ENCODE measurements around the gene HERC2.
"Not testable (repeated sequence)": the region's sequence is repeated elsewhere in the genome, so short reads cannot be mapped to it uniquely, and the experiment has no call there.

HERC2 gene

GRCh38 chr15:28167042-28167441 is 154.9 kb downstream of the HERC2 start:
- Histone ChIP-seq H3K36me3 (ENCODE audit: insufficient read depth, low read length) (peaks cover 62% of the 10 kb centered on the region), H3K4me3 (ENCODE audit: low read length) (no peak overlapping the region), H3K4me2 (ENCODE audit: low read length) (no peak overlapping the region), H3K9ac (ENCODE audit: low read depth, low read length) (no peak overlapping the region), H3K27me3 (ENCODE audit: control insufficient read depth, insufficient read depth, low read length) (no peaks in the 10 kb centered on the region), H3K4me1 (ENCODE audit: control insufficient read depth, insufficient read depth, low read length) (no peaks in the 10 kb centered on the region), H3K9me3 (replicated peaks; ENCODE audit: low read length) (no peaks in the 10 kb centered on the region)

- H3K4me1 ChIP-seq (ENCODE audit: control insufficient read depth, insufficient read depth, low read length): no peaks in the 10 kb centered on the region
- no peaks in the 10 kb centered on the region for H3K27me3 ChIP-seq (ENCODE audit: control insufficient read depth, insufficient read depth, low read length)
- no peak overlapping the region for H3K4me2 ChIP-seq (ENCODE audit: low read length)
- H3K9ac ChIP-seq (ENCODE audit: low read depth, low read length): no peak overlapping the region
- no peak overlapping the region for H3K4me3 ChIP-seq (ENCODE audit: low read length)
- peaks cover 67% of the 10 kb centered on the region for H3K36me3 ChIP-seq (ENCODE audit: insufficient read depth, low read length)
- H3K9me3 ChIP-seq (replicated peaks; ENCODE audit: low read length): no peaks in the 10 kb centered on the region
Observed at GRCh38 chr15:28165791-28166190, 156.2 kb downstream of the HERC2 start.

- no peak overlapping the region for H3K4me2 ChIP-seq (ENCODE audit: low read length)
- no peaks in the 10 kb centered on the region for H3K4me1 ChIP-seq (ENCODE audit: control insufficient read depth, insufficient read depth, low read length)
- H3K9ac ChIP-seq (ENCODE audit: low read depth, low read length): no peak overlapping the region
- no peaks in the 10 kb centered on the region for H3K27me3 ChIP-seq (ENCODE audit: control insufficient read depth, insufficient read depth, low read length)
- H3K9me3 ChIP-seq (replicated peaks; ENCODE audit: low read length): no peaks in the 10 kb centered on the region
- H3K36me3 ChIP-seq (ENCODE audit: insufficient read depth, low read length): peaks cover 63% of the 10 kb centered on the region
- no peak overlapping the region for H3K4me3 ChIP-seq (ENCODE audit: low read length)
Observed at GRCh38 chr15:28164876-28165275, 157.1 kb downstream of the HERC2 start.

GRCh38 chr15:28154283-28154682 is 167.7 kb downstream of the HERC2 start:
- Histone ChIP-seq H3K4me2 (ENCODE audit: low read length) (no peak overlapping the region), H3K9me3 (replicated peaks; ENCODE audit: low read length) (no peaks in the 10 kb centered on the region), H3K36me3 (ENCODE audit: insufficient read depth, low read length) (peaks cover 9% of the 10 kb centered on the region), H3K27me3 (ENCODE audit: control insufficient read depth, insufficient read depth, low read length) (no peaks in the 10 kb centered on the region), H3K4me3 (ENCODE audit: low read length) (no peak overlapping the region), H3K4me1 (ENCODE audit: control insufficient read depth, insufficient read depth, low read length) (no peaks in the 10 kb centered on the region), H3K9ac (ENCODE audit: low read depth, low read length) (no peak overlapping the region)

GRCh38 chr15:28153492-28154119 is 168.4 kb downstream of the HERC2 start:
- H3K9ac ChIP-seq (ENCODE audit: low read depth, low read length): no peak overlapping the region
- no peaks in the 10 kb centered on the region for H3K4me1 ChIP-seq (ENCODE audit: control insufficient read depth, insufficient read depth, low read length)
- no peaks in the 10 kb centered on the region for H3K27me3 ChIP-seq (ENCODE audit: control insufficient read depth, insufficient read depth, low read length)
- no peak overlapping the region for H3K4me2 ChIP-seq (ENCODE audit: low read length)
- no peaks in the 10 kb centered on the region for H3K9me3 ChIP-seq (replicated peaks; ENCODE audit: low read length)
- no peak overlapping the region for H3K4me3 ChIP-seq (ENCODE audit: low read length)
- peaks cover 9% of the 10 kb centered on the region for H3K36me3 ChIP-seq (ENCODE audit: insufficient read depth, low read length)

- not testable (repeated sequence) for H3K9ac ChIP-seq (ENCODE audit: low read depth, low read length); H3K4me3 ChIP-seq (ENCODE audit: low read length); H3K9me3 ChIP-seq (replicated peaks; ENCODE audit: low read length); H3K4me1 ChIP-seq (ENCODE audit: control insufficient read depth, insufficient read depth, low read length); H3K4me2 ChIP-seq (ENCODE audit: low read length); H3K27me3 ChIP-seq (ENCODE audit: control insufficient read depth, insufficient read depth, low read length); H3K36me3 ChIP-seq (ENCODE audit: insufficient read depth, low read length)
Observed at GRCh38 chr15:28152538-28152923, 169.4 kb downstream of the HERC2 start.

GRCh38 chr15:28151864-28152537 is 170.0 kb downstream of the HERC2 start:
- H3K36me3 ChIP-seq (ENCODE audit: insufficient read depth, low read length); H3K4me2 ChIP-seq (ENCODE audit: low read length); H3K4me3 ChIP-seq (ENCODE audit: low read length); H3K27me3 ChIP-seq (ENCODE audit: control insufficient read depth, insufficient read depth, low read length); H3K9me3 ChIP-seq (replicated peaks; ENCODE audit: low read length); H3K4me1 ChIP-seq (ENCODE audit: control insufficient read depth, insufficient read depth, low read length); H3K9ac ChIP-seq (ENCODE audit: low read depth, low read length): not testable (repeated sequence)

- Histone ChIP-seq H3K4me1 (ENCODE audit: control insufficient read depth, insufficient read depth, low read length) (no peaks in the 10 kb centered on the region), H3K4me2 (ENCODE audit: low read length) (no peak overlapping the region), H3K9ac (ENCODE audit: low read depth, low read length) (no peak overlapping the region), H3K36me3 (ENCODE audit: insufficient read depth, low read length) (peaks cover 33% of the 10 kb centered on the region), H3K27me3 (ENCODE audit: control insufficient read depth, insufficient read depth, low read length) (no peaks in the 10 kb centered on the region), H3K4me3 (ENCODE audit: low read length) (no peak overlapping the region), H3K9me3 (replicated peaks; ENCODE audit: low read length) (no peaks in the 10 kb centered on the region)
Observed at GRCh38 chr15:28147801-28148200, 174.2 kb downstream of the HERC2 start.

GRCh38 chr15:28145419-28145818 is 176.6 kb downstream of the HERC2 start:
- H3K4me3 ChIP-seq (ENCODE audit: low read length); H3K9ac ChIP-seq (ENCODE audit: low read depth, low read length); H3K4me1 ChIP-seq (ENCODE audit: control insufficient read depth, insufficient read depth, low read length); H3K4me2 ChIP-seq (ENCODE audit: low read length); H3K9me3 ChIP-seq (replicated peaks; ENCODE audit: low read length); H3K27me3 ChIP-seq (ENCODE audit: control insufficient read depth, insufficient read depth, low read length): not testable (repeated sequence)
- H3K36me3 ChIP-seq (ENCODE audit: insufficient read depth, low read length): peaks cover 41% of the 10 kb centered on the region

GRCh38 chr15:28140062-28140461 is 181.9 kb downstream of the HERC2 start:
- Histone ChIP-seq H3K4me2 (ENCODE audit: low read length) (no peak overlapping the region), H3K36me3 (ENCODE audit: insufficient read depth, low read length) (peaks cover 40% of the 10 kb centered on the region), H3K27me3 (ENCODE audit: control insufficient read depth, insufficient read depth, low read length) (no peaks in the 10 kb centered on the region), H3K9ac (ENCODE audit: low read depth, low read length) (no peak overlapping the region), H3K4me3 (ENCODE audit: low read length) (no peak overlapping the region), H3K9me3 (replicated peaks; ENCODE audit: low read length) (no peaks in the 10 kb centered on the region), H3K4me1 (ENCODE audit: control insufficient read depth, insufficient read depth, low read length) (peaks cover 5% of the 10 kb centered on the region)

GRCh38 chr15:28137408-28138039 is 184.5 kb downstream of the HERC2 start:
- H3K4me2 ChIP-seq (ENCODE audit: low read length); H3K4me3 ChIP-seq (ENCODE audit: low read length); H3K27me3 ChIP-seq (ENCODE audit: control insufficient read depth, insufficient read depth, low read length); H3K9ac ChIP-seq (ENCODE audit: low read depth, low read length); H3K9me3 ChIP-seq (replicated peaks; ENCODE audit: low read length): not testable (repeated sequence)
- Histone ChIP-seq H3K4me1 (ENCODE audit: control insufficient read depth, insufficient read depth, low read length) (peaks cover 30% of the 10 kb centered on the region), H3K36me3 (ENCODE audit: insufficient read depth, low read length) (peaks cover 24% of the 10 kb centered on the region)
